Measurements from ENCODE around the gene AVPR1B. TPM values are rescaled to one million over a fixed set of nuclear protein-coding genes. Genes with fewer than 3 reads are reported as not detected.

The AVPR1B gene
- total RNA-seq, 1 donor from 2014 or later, result not detected

Other genes with a start within 250 kb of the AVPR1B start
- gene SLC26A9, start 173.9 kb downstream of the AVPR1B start, total RNA-seq, result 0.13 TPM
- 11.7 TPM for gene RAB7B, start 114.0 kb downstream of the AVPR1B start, total RNA-seq
- 25.3 TPM for gene CTSE, start 93.5 kb downstream of the AVPR1B start, total RNA-seq
- 27.1 TPM for gene RHEX, start 64.2 kb downstream of the AVPR1B start, total RNA-seq
- gene FAM72A, start 85.5 kb upstream of the AVPR1B start, total RNA-seq, result not detected
- gene SRGAP2, start 86.2 kb upstream of the AVPR1B start, total RNA-seq, result 58.9 TPM